Astrocyte (in vitro differentiated cells and primary cell): ENCODE results near the gene NDUFA5. TPM values are rescaled to one million over a fixed set of nuclear protein-coding genes. Genes with fewer than 3 reads are reported as not detected.
A peak's percentile ranks its signal among the peaks of the same experiment; 100 is the strongest.

Experiments used
- DNase-seq: peaks from one replicate; pipeline ENCODE4 v3.0.0-alpha.2; 2010; ENCODE audit warnings: low read depth
- FAIRE-seq: peaks from 2 replicates; lab custom pipeline; 2011; peaks lifted over from hg19 to GRCh38; lab: Jason Lieb, UNC
- H2AFZ ChIP-seq: 2 replicates; pipeline ENCODE4 v1.6.0; 2012; ENCODE audit warnings: low read depth, low read length, inconsistent platforms
- H3K27ac ChIP-seq: 2 replicates; pipeline ENCODE4 v1.5.1; 2011; ENCODE audit warnings: low read depth, low read length, inconsistent platforms
- H3K27me3 ChIP-seq: 2 replicates; pipeline ENCODE4 v1.6.0; 2011; ENCODE audit warnings: low read length, inconsistent platforms; ENCODE audit not compliant: insufficient read depth
- H3K36me3 ChIP-seq: 2 replicates; pipeline ENCODE4 v1.5.1; 2011; ENCODE audit warnings: low read length, inconsistent platforms; ENCODE audit not compliant: insufficient read depth
- H3K4me1 ChIP-seq: 2 replicates; pipeline ENCODE4 v1.5.1; 2011; ENCODE audit warnings: low read length, inconsistent platforms; ENCODE audit not compliant: insufficient read depth
- H3K4me2 ChIP-seq: 2 replicates; pipeline ENCODE4 v1.6.0; 2012; ENCODE audit warnings: low read length, inconsistent platforms
- H3K4me3 ChIP-seq: 2 replicates; pipeline ENCODE4 v1.5.1; 2011; ENCODE audit warnings: low read depth, mild to moderate bottlenecking, low read length, inconsistent platforms; ENCODE audit not compliant: insufficient read depth
- H3K79me2 ChIP-seq: 2 replicates; pipeline ENCODE4 v1.6.0; 2012; ENCODE audit warnings: mild to moderate bottlenecking, low read length, inconsistent platforms; ENCODE audit not compliant: insufficient read depth
- H3K9ac ChIP-seq: 2 replicates; pipeline ENCODE4 v1.6.0; 2012; ENCODE audit warnings: mild to moderate bottlenecking, low read length, inconsistent platforms
- H3K9me3 ChIP-seq: 2 replicates; pipeline ENCODE4 v1.5.1; 2012; ENCODE audit warnings: low read depth, mild to moderate bottlenecking, low read length, inconsistent platforms; ENCODE audit not compliant: insufficient read depth
- H4K20me1 ChIP-seq: 2 replicates; pipeline ENCODE4 v1.6.0; 2012; ENCODE audit warnings: low read length, inconsistent platforms; ENCODE audit not compliant: insufficient read depth
- H3K27ac Mint-ChIP-seq: one replicate; pipeline ENCODE4 v1.8.0; 2021; ENCODE audit warnings: mild to moderate bottlenecking, mixed read lengths; ENCODE audit not compliant: unreplicated experiment
- H3K27me3 Mint-ChIP-seq: one replicate; pipeline ENCODE4 v1.8.0; 2021; ENCODE audit warnings: low read depth, mixed read lengths; ENCODE audit not compliant: unreplicated experiment
- H3K36me3 Mint-ChIP-seq: one replicate; pipeline ENCODE4 v1.8.0; 2021; ENCODE audit warnings: low read depth, mixed read lengths; ENCODE audit not compliant: unreplicated experiment
- H3K4me1 Mint-ChIP-seq: one replicate; pipeline ENCODE4 v1.8.0; 2021; ENCODE audit warnings: low read depth, mixed read lengths; ENCODE audit not compliant: unreplicated experiment
- H3K4me3 Mint-ChIP-seq: one replicate; pipeline ENCODE4 v1.8.0; 2021; ENCODE audit warnings: mild to moderate bottlenecking, moderate library complexity, mixed read lengths; ENCODE audit not compliant: unreplicated experiment
- H3K9me3 Mint-ChIP-seq: one replicate; pipeline ENCODE4 v1.8.0; 2021; ENCODE audit warnings: mild to moderate bottlenecking, mixed read lengths; ENCODE audit not compliant: unreplicated experiment
- EZH2 ChIP-seq: IDR thresholded peaks from 2 replicates; pipeline ENCODE4 v1.6.1; 2012; ENCODE audit warnings: mild to moderate bottlenecking, low read length, inconsistent platforms; ENCODE audit not compliant: insufficient read depth
- total RNA-seq: library from RNA; stranded (reverse); gene quantifications from 2 replicates; pipeline ENCODE4 v1.2.1, GENCODE V29; 2021
- TF ChIP-seq, protein P1 (sequence below): IDR thresholded peaks from 2 replicates; pipeline ENCODE4 v1.5.1; 2011; ENCODE audit warnings: low read depth, mild to moderate bottlenecking, inconsistent platforms, low read length, moderate library complexity; ENCODE audit not compliant: insufficient read depth

Gene NDUFA5
- total RNA-seq, 1 donor from 2014 or later = 48.9 TPM

DNA sequence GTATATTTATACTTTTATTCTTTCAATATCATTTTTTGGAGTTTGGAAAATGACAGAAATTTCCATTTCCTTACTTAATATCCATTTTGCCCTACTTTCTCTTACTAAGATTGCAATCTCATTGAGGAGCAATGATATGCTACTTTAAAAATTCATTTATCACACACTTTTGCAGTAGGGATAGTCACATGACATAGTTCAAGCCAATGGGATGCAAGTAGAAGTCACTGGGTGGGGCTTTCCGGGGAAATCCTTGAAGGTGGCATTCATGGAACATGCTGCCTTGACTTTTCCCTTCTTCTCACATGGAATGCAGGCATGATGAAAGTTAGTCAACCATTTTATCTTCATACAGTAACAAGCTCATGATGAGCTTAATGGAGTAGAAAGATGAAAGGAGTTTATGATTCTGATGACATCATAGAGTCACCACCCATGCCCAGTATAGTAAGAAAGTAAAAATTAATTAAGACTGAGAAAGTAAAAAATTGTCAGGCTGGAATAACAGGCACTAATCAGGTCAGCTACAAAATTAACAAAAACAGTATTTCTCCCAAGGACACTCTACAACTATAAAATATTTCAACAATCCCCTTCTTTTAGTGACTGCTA is 56.6 kb downstream of the NDUFA5 start:
- H3K4me3 ChIP-seq = no peak overlapping the region
- FAIRE-seq = no peak

DNA sequence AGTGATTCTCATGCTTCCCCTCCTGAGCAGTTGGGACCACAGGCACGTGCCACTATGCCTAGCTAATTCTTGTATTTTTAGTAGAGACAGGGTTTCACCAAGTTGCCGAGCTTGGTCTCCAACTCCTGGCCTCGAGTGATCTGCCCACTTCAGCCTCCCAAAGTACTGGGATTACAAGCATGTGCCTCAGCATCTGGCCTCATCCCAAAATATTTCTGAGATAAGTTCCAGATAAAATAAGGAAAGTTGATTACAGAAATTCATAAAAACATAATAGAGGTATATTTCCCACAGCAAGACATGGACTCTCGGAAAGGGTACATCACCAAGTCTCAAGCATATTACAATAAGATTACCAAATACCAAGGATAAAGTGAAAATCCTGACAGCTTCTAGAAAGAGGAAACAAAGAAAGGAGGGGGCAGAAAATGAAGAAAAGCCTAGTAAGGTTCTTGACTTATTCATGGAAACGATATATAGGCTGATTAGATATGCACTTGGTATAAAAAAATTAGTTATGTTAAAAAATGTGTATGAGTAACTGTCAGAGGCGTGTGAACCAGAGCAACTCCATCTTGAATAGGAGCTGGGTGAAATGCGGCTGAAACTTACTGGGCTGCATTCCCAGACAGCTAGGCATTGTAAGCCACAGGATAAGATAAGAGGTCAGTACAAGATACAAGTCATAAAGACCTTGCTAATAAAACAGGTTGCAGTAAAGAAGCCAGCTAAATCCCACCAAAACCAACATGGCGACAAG is 58.2 kb downstream of the NDUFA5 start:
- FAIRE-seq (no peak), DNase-seq (peak; percentile 36)
- Histone ChIP-seq H2AFZ (no peak overlapping the region), H3K4me1 (no peaks in the 10 kb centered on the region), H4K20me1 (no peaks in the 10 kb centered on the region), H3K79me2 (no peaks in the 10 kb centered on the region), H3K9me3 (no peaks in the 10 kb centered on the region), H3K9ac (no peak overlapping the region), H3K4me2 (no peak overlapping the region), H3K36me3 (no peaks in the 10 kb centered on the region), H3K27me3 (no peaks in the 10 kb centered on the region), H3K4me3 (no peak overlapping the region), H3K27ac (no peak overlapping the region)
- TF ChIP-seq, protein P1, sequence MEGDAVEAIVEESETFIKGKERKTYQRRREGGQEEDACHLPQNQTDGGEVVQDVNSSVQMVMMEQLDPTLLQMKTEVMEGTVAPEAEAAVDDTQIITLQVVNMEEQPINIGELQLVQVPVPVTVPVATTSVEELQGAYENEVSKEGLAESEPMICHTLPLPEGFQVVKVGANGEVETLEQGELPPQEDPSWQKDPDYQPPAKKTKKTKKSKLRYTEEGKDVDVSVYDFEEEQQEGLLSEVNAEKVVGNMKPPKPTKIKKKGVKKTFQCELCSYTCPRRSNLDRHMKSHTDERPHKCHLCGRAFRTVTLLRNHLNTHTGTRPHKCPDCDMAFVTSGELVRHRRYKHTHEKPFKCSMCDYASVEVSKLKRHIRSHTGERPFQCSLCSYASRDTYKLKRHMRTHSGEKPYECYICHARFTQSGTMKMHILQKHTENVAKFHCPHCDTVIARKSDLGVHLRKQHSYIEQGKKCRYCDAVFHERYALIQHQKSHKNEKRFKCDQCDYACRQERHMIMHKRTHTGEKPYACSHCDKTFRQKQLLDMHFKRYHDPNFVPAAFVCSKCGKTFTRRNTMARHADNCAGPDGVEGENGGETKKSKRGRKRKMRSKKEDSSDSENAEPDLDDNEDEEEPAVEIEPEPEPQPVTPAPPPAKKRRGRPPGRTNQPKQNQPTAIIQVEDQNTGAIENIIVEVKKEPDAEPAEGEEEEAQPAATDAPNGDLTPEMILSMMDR = no peak
- no peak for TF ChIP-seq EZH2
- Mint-ChIP-seq H3K27ac (no peak overlapping the region), H3K4me1 (no peaks in the 10 kb centered on the region), H3K36me3 (no peaks in the 10 kb centered on the region), H3K27me3 (no peaks in the 10 kb centered on the region), H3K4me3 (no peak overlapping the region), H3K9me3 (no peaks in the 10 kb centered on the region)

More for the DNA sequence above, 56.6 kb downstream of the NDUFA5 start:
- no peak overlapping the region for H3K27ac Mint-ChIP-seq
- Histone ChIP-seq H3K36me3 (no peaks in the 10 kb centered on the region), H3K79me2 (no peaks in the 10 kb centered on the region), H3K27ac (no peak overlapping the region), H2AFZ (no peak overlapping the region), H3K27me3 (no peaks in the 10 kb centered on the region), H3K4me1 (no peaks in the 10 kb centered on the region), H3K9ac (no peak overlapping the region), H3K4me2 (no peak overlapping the region), H4K20me1 (no peaks in the 10 kb centered on the region), H3K9me3 (no peaks in the 10 kb centered on the region)
- H3K27me3 Mint-ChIP-seq = no peaks in the 10 kb centered on the region
- DNase-seq = no peak
- H3K4me1 Mint-ChIP-seq = no peaks in the 10 kb centered on the region
- H3K4me3 Mint-ChIP-seq = no peak overlapping the region
- peaks cover 3% of the 10 kb centered on the region for H3K36me3 Mint-ChIP-seq
- TF ChIP-seq EZH2 = no peak
- TF ChIP-seq, protein P1 = no peak
- H3K9me3 Mint-ChIP-seq = peaks cover 5% of the 10 kb centered on the region

DNA sequence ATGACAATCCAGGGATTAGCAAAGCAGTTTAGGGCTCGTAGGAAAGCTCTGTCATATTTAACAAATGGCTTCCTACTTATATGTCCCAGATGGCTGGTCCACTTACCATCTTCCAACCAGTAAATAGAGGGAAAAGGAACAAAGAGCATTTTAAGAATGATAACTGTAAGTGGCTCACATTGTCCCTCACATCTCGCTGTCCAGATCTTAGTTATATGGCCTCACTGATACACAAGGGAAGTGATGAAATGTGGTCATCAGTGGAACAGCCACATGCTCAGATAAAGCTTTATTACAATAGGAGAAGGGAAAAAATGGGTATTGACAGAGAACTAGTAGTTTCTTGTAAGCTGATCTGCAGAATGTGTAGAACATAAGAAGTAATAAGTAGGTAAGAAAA is 59.0 kb downstream of the NDUFA5 start:
- H3K9me3 ChIP-seq = no peaks in the 10 kb centered on the region
- H3K4me3 ChIP-seq = no peak overlapping the region
- H3K79me2 ChIP-seq = no peaks in the 10 kb centered on the region
- H3K36me3 Mint-ChIP-seq = no peaks in the 10 kb centered on the region
- DNase-seq (no peak), FAIRE-seq (no peak)
- no peaks in the 10 kb centered on the region for H3K27me3 Mint-ChIP-seq
- H3K27me3 ChIP-seq = no peaks in the 10 kb centered on the region
- no peaks in the 10 kb centered on the region for H3K9me3 Mint-ChIP-seq
- no peak overlapping the region for H2AFZ ChIP-seq
- no peak overlapping the region for H3K4me2 ChIP-seq
- no peaks in the 10 kb centered on the region for H3K4me1 ChIP-seq
- no peak overlapping the region for H3K27ac Mint-ChIP-seq
- TF ChIP-seq EZH2 = no peak
- TF ChIP-seq, protein P1 = no peak
- no peaks in the 10 kb centered on the region for H3K4me1 Mint-ChIP-seq
- H3K9ac ChIP-seq = no peak overlapping the region
- H3K36me3 ChIP-seq = no peaks in the 10 kb centered on the region
- no peak overlapping the region for H3K27ac ChIP-seq
- no peak overlapping the region for H3K4me3 Mint-ChIP-seq
- no peaks in the 10 kb centered on the region for H4K20me1 ChIP-seq
